Stimulated activated CD4-positive, alpha-beta T cell treated with anti-CD3 and anti-CD28 coated beads, Interleukin-12 subunit alpha, Interleukin-12 subunit beta, amount 100 ng/mL, for 24 hours (primary cell): ENCODE measurements around the gene PDE9A.

Experiments
- DNase-seq, 2 experiments: peaks; one replicate each; pipeline ENCODE4 v3.0.0-alpha.2; 2020; ENCODE audit warnings: low read depth in 2 of 2

The PDE9A gene

GRCh38 chr21:42671778-42672593, 18.6 kb downstream of the PDE9A start:
- no peak for DNase-seq

- DNase-seq: no peak
Measured at GRCh38 chr21:42672699-42673458, 19.5 kb downstream of the PDE9A start.

DNA sequence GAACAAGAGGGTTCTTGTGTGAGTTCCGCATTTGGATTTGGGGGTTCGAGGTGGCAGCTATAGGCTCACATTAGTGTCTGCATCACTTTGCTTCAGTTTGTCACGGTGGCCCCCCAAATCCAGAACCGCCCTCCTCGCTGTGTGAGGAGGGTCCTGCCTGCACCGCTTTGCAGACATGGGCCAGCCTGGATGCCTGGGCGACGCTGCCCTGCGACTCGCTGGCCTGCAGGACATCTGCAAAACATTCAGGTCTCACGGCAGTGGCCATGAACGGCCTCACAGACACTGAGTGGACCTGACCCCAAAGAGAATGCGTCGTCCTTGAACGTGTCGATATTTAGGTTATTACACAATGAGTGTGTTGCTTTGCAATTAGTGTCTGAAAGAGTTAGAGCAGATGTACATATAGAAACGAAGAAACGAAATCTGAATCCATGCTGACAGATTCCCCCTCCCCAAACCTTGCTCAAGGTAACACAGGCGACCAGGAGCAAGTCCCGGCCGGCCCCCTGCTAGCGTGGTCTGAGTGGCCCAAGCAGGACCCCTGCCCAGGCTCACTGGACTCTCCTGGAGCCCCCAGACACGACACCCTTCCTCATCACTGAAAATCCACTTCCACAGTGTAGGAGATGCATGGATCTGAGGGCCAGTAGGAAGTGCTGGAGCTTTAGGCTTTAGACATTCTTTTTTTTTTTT, 20.4 kb downstream of the PDE9A start:
- DNase-seq: no peak

DNA sequence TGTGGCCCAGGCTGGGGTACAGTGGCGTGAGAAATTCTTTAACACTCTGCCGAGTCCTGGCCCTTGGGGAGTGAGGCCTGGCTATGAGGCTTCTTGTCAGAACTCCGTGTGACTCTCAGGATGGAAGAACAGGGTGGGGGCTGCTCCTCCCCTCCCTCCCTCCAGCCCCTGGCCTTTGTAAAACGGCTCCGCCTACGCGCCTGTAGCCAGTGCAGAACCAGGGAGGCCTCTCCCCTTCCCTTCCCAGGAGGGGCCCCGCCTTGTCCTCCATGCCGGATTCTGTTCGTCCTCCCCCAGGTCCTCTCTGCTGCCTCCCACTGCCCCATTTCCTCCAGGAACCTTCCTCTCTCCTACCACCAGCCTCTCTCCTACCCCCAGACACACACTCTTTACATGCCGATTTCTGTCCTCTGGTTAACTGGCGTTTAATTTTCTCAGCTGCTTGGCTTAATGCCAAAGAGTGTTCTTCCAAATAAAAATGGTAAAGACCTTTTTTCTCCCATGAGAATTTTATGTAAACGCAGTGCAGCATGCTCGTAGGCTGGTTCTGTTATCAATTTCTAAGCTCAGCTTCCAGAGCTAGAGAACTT, 21.0 kb downstream of the PDE9A start:
- DNase-seq: no peak

DNA sequence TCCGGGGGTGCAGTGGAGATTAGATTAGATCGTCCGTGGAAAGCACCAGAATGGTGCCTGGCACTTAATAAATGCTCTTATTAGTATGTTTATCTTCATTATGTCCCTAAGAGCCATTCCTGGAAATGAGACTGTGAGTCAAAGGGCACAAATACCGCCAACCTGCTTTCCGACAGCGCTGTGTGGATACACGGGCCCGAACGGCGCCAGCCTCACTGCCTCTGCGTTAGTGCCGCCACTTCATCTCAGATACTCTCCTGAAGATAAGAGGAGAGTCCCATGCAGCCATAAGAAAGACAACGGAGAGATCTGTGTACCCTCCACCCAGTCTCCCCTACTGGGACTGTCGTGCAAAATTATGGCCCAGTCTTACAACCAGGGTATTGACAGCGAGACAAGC, 22.0 kb downstream of the PDE9A start:
- no peak for DNase-seq

- DNase-seq: no peak
Measured at GRCh38 chr21:42676808-42677207, 23.4 kb downstream of the PDE9A start.

GRCh38 chr21:42677339-42678321, 24.2 kb downstream of the PDE9A start:
- DNase-seq: no peak

- DNase-seq: no peak
Measured at GRCh38 chr21:42678618-42679295, 25.3 kb downstream of the PDE9A start.

DNA sequence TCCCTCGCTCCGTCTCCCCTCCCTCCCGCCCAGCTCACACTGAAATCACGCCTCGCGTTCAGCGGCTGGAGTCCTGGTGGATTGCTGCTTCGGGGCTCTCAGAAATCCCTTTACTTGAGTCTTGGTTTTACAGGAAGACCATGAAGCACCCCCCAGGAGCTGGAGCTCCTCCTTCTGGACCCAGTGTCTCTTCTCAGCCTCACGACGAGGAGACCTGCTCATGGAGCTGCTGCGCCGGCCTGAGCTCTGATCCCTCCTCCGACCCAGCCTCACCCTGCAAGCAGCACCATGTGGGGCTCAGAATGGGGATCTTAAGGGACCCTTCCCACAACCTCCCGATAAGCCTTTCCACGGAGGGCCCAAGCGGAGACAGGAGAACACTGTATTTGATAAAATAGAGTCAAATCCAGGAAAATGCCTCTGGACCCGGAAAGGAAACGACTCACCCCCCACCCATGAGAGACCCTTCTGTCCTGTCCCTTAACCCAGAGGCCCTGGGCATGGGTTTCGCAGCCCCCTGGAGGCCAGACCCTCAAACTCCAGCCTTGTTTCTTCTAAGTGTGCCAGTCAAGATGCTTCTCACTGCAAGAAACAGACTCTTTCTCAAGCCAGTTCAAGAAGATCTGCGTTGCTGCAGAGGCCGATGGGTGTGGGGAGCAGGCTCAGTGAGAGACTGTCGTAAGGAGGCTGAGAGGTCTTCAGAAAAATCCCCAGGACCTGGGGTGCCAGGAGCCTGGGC, 26.1 kb downstream of the PDE9A start:
- DNase-seq: no peak

DNA sequence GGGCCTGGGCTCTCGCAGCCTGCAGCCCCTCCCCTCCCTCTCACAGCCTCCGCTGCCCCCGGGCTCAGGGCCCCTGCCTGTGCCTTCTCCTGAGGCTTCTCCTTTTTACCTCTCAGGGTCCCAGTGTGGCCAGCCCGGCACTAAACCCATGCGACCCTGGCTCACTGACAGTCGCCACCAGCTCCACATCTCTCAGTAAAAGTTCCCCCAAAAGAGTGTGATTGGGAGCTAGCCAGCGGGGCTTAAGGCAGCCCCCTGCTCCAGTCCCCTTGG, 26.6 kb downstream of the PDE9A start:
- no peak for DNase-seq

GRCh38 chr21:42680429-42680828, 27.0 kb downstream of the PDE9A start:
- DNase-seq: no peak

DNA sequence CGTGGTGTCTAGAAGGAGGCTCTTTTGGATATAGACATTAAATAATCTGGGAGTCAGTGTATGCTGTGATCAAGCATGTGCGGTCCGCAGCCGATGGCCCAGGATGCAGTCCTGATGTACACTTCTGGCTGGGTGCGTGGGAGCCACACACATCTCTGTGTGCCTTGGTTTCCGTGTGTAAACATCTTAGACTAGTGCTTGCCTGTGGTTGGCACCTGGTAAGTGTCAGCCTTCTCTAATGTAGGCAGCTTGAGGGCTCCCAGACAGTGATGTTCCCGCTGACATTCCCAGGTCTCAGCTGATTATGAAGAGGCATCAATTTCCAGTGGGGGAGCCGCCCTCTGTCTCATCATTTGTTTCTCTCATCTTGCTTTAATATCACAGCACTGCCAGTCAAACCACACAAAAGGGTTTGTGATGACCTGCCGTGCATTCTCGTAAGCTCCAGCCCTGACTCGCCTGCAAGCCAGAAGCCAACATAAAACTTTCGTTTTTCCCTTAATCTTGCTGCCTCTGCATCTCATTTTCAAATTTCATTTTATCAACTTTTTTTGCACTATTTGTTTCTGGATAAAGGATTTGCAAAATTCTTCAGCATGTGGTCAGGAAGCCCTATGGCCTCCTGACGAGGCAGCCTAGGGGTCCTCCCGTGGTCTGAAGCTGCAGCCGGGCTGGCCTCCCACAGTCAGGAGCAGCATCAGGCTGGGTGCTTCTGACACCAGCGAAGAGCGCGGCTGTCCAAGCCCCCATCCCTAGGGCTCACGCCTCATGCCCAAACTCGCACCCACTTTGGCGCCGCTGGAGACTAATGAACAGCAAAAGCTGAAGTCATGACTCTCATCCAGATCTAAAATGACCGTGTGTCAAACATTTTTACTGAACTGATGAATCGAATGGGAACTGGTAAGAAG, 28.1 kb downstream of the PDE9A start:
- no peak for DNase-seq

DNA sequence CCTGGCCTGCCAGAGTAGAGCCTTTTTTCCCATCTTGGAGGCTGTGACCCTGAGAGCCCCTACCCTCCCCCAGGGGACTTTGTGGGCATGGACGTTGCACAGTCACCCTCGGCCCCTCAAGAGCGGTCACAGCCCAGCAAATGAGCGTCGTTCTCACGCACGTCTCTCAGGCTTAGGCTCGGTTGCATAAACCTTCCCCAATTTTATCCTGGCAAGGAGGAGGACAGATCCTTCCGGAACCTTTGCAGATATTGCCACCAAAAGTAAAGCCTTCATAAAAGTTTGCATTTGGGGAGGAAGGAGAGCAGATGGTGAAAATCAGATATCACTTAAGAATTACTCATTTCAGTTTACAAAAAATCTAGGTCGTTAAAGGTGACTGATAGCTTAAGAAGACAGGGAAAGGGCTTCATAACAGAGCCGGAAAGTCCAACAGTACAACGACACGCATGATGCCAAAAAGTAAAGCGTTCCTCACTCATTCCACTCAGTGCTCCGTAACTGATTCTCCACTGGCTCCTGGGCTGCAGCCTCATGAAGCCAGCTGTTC, 29.3 kb downstream of the PDE9A start:
- no peak for DNase-seq

DNA sequence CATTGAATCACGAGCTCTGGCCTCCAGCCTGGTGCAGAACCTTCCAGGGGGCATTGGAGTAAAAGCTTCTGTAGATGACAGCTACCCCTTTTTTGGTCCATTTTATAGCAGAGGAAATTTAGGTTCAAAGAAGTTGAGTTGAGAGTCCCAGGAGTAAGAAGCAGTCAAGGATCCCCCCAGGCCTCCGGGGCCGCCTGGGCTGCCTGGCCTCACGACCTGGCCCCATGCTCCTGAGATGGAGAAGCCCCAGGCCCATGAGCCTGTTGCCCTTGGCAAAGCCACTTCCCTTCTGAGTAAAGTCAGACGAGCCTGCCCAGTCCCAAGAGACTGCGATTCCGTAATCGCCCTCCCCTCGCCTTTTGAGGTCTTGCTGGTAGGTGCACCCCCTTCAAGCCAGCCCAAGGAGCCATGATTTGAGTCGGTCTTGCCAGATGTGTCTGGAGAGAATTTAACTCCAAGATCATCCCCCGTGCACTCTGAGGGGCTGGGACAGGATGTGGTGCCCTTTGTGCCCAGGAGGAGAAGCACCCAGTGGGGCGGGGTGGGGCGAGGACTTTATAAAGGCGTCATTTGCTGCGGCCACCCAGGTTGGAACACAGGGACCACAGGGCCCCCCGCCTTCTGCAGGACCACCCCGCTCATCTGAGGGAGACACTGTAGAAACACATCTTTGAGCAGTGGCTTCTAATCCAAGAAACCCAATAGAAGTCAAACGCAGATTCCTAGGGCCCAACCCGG, 30.1 kb downstream of the PDE9A start:
- DNase-seq: no peak

DNA sequence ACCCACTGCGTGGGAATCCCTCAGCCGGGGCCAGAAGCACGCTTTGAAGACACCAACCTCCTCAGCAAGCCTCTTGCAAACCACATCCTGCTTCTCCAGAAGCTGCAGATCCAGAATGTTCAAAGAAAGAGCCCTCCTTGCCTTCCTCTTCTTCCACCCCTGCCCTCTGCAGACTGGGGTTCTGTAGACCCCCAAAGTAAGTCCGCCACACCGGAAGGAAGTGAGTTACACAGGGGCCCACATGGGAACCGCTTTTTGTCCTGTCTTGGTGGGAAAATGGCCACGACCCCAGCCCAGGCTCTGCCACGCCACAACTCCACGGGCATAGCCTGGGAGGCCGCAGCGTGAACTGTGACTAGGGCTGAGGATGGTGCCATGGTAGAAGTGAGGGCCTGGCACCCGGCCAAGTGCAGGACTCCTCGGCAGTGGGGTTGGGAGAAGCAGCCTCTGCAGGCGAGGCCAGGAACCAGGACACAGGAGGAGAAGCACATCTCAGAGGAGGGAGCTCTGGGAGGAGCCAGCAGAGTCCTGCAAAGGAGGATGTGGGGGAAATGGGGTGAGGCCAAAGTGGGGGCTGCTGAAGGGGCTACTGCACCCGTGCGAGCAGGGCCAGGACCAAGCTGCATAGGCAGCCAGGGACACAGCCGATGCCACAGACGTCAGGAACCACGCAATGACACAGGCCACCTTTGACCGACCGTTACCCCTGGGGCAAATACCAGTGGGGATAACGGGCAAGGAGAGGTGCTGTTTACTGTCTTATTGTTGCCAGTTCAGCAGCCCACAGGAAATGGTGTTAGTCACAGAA, 30.9 kb downstream of the PDE9A start:
- peak in 1 of 2 experiments; percentile 28 for DNase-seq

- DNase-seq: peak in 1 of 2 experiments; percentile 13
Measured at GRCh38 chr21:42685036-42685435, 31.6 kb downstream of the PDE9A start.

- DNase-seq: no peak
Measured at GRCh38 chr21:42685954-42686500, 32.6 kb downstream of the PDE9A start.
